ENCODE data around the gene ZFR. TPM values are rescaled to one million over a fixed set of nuclear protein-coding genes. Genes with fewer than 3 reads are reported as not detected.

Gene ZFR
- total RNA-seq, 4 donors from 2014 or later = 76.4 to 98.4 (median 84.7) TPM

DNA sequence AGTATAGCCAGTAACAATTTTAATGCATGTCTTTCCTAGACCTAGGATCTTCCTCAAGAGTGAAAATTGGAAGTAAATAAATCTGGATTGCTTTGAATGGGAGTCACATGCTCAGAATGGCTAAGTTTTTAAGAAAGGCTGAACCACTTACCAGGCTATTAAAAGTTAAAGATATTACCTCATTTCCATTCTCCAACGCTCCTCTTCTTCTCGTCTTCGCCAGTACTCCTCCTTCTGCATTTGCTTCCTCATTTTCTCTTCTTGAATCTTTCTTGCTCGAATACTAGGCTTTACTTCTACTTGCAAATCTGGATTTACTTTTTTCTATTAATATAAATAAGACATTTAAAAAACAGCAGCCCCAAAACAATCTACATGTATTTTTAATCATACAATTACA, 49.6 kb downstream of the ZFR start:
- no peak for ATAC-seq (ENCODE audit: low FRiP score)
- TF ChIP-seq CTCF (IDR thresholded peaks at IDR 0.05) = no peak
- DNase-seq (ENCODE audit: low spot score) = no peak

DNA sequence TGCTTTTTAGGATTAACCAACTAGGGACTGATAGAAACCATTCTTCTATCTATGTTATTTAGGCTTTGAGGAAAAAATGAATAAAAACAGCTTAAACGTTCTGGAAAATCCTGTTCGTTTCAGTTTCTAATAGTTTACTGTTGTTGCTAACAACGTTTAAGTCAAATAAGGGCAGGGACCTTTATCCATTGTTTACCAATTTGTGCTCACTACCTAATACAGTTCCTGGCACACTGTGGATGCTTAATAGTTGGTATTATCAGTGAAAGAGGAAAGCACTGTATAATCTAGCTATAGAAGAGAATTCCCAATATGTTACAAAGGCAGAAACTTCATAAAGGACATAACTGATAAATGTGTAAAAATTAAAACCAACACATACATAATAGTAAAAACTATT, 52.5 kb downstream of the ZFR start:
- ATAC-seq (ENCODE audit: low FRiP score) (no peak), DNase-seq (ENCODE audit: low spot score) (no peak)
- no peak for TF ChIP-seq CTCF (IDR thresholded peaks at IDR 0.05)

DNA sequence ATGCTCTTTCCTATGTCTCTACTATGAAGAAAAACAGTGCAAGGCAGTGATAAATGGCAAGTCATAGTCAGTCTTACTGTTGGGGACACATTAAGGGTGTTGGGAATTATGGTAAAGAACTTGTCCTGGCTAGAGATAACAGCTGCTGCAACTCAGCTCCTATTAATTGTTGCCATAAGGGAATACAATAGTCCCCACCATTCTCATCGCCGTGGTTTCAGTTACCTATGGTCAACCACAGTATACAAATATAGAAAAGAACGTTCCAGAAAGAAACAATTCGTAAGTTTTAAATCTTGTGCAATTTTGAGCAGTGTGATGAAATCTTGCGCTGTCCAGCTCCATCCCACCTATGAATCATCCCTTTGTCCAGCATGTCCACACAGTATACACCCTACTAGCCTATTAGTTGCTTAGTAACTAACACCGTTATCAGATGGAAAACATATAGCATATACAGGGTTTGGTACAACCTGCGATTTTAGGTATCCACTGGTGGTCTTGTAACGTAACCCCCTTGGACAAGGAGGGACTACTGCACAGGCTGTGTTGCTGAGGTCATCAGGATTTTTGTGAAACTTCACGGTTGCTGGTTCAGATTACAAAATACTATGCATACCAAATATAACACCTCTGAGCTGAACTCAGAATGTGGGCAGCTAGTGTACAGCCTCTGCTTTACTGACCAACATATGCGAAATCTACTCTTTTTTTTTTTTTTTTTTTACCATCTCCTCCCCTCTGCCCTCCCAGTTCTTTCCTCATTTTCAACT, 53.5 kb downstream of the ZFR start:
- no peak for DNase-seq (ENCODE audit: low spot score)
- no peak for TF ChIP-seq CTCF (IDR thresholded peaks at IDR 0.05)
- ATAC-seq (ENCODE audit: low FRiP score) = peak; percentile 91

DNA sequence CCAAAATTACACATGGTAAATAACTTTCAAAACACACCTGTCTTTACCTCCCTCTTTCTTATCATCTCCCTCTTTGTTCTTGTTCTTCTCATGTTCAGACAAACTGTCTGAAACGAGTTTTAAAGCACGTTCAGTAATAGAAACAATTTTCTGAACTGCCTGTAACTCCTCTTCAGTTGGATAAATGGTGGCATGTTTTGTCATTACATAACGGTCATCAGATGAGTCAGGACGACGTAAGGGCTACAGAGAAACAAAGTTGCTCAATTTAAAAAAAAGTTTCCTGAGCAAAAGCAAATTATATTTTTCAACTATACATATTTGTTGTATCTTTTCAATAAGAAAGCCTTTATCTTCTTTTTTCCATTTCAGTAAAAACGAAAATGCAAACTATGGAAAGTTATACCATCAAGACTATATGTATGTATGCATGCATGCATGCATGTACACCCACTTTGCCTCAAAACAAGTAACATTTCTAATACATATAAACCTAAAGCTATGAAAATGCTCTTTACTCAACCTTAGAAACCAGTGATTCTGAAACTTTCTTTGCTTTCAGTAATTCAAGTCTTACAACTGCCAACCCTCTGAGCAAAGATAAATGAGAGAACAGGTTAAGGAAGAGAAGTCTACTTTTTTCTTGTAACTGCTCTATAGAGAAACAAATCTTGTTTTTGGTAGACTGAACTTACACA, 56.0 kb downstream of the ZFR start:
- ATAC-seq (ENCODE audit: low FRiP score) = no peak
- no peak for DNase-seq (ENCODE audit: low spot score)
- TF ChIP-seq CTCF (IDR thresholded peaks at IDR 0.05) = no peak

GRCh38 chr5:32387841-32388240, 56.7 kb downstream of the ZFR start:
- no peak for TF ChIP-seq CTCF (IDR thresholded peaks at IDR 0.05)
- ATAC-seq (ENCODE audit: low FRiP score) = no peak
- DNase-seq (ENCODE audit: low spot score) = no peak

DNA sequence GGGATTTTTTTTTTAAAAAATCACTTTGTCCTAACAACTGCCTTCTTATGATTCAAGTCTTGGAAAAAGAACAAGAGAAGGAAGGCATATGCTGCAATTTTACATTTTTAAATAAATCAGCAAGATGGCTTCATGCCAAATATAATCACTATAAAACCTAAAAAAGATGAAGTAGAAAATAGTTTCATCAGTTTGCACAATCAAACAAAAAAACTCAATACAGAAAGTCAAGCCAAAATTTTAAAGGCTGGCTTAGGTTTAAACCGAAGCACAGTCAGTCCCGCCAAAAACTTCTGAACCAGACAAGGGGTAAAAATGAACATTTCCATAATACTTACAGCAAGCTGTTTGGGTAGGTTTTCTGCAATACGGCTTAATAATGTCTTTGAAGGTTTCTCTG, 57.3 kb downstream of the ZFR start:
- DNase-seq (ENCODE audit: low spot score) (no peak), ATAC-seq (ENCODE audit: low FRiP score) (peak; percentile 6)
- TF ChIP-seq CTCF (IDR thresholded peaks at IDR 0.05) = no peak

GRCh38 chr5:32384621-32385020, 59.9 kb downstream of the ZFR start:
- DNase-seq (ENCODE audit: low spot score) = no peak
- ATAC-seq (ENCODE audit: low FRiP score) = no peak
- TF ChIP-seq CTCF (IDR thresholded peaks at IDR 0.05) = no peak

All from omental fat pad (tissue), 4 donors.